ENCODE data around the gene MFAP3.

The MFAP3 gene

DNA sequence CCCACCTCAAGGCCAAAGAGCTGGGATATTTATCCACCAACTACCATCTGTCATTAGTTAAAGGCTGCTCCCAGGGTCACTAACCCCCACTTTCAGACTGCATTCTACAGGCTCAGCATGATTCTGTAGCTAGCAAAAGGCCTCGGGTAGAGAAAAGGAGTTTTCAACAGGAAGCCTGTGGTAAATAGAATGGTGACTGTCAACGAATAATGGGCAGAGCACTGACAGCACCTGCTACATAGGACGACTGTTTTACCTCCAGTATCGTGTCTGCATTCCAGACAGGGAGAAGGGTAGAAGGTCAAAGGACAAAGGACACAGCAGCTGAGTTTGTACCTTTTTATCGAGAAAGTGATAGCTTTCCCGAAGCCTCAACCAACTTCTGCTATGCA, 20.3 kb downstream of the MFAP3 start (continued):
- TF ChIP-seq, protein P1, sequence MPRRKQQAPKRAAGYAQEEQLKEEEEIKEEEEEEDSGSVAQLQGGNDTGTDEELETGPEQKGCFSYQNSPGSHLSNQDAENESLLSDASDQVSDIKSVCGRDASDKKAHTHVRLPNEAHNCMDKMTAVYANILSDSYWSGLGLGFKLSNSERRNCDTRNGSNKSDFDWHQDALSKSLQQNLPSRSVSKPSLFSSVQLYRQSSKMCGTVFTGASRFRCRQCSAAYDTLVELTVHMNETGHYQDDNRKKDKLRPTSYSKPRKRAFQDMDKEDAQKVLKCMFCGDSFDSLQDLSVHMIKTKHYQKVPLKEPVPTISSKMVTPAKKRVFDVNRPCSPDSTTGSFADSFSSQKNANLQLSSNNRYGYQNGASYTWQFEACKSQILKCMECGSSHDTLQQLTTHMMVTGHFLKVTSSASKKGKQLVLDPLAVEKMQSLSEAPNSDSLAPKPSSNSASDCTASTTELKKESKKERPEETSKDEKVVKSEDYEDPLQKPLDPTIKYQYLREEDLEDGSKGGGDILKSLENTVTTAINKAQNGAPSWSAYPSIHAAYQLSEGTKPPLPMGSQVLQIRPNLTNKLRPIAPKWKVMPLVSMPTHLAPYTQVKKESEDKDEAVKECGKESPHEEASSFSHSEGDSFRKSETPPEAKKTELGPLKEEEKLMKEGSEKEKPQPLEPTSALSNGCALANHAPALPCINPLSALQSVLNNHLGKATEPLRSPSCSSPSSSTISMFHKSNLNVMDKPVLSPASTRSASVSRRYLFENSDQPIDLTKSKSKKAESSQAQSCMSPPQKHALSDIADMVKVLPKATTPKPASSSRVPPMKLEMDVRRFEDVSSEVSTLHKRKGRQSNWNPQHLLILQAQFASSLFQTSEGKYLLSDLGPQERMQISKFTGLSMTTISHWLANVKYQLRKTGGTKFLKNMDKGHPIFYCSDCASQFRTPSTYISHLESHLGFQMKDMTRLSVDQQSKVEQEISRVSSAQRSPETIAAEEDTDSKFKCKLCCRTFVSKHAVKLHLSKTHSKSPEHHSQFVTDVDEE (CRISPR knock-in tag; IDR thresholded peaks at IDR 0.05) = no peak

DNA sequence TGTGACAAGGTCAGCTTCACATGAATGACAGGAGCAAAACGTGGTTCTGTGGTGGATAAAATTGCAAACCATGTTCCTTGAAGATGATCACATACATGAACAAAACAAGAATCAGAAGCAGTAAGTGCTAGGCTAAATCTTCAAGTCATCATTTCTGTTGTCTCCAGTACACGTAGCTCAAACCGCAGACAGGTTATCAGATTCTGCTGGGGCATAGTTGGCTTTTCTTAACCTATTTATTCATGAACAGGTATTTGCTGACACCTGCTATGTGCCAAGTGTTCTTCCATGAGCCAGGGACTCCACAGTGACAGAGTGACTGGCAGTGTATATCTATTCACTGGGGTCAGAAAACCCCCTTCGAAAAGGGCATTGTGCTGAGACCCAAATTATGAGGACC, 20.8 kb downstream of the MFAP3 start:
- TF ChIP-seq ZFP3 (CRISPR knock-in tag; IDR thresholded peaks at IDR 0.05) = no peak
- TF ChIP-seq, protein P2, sequence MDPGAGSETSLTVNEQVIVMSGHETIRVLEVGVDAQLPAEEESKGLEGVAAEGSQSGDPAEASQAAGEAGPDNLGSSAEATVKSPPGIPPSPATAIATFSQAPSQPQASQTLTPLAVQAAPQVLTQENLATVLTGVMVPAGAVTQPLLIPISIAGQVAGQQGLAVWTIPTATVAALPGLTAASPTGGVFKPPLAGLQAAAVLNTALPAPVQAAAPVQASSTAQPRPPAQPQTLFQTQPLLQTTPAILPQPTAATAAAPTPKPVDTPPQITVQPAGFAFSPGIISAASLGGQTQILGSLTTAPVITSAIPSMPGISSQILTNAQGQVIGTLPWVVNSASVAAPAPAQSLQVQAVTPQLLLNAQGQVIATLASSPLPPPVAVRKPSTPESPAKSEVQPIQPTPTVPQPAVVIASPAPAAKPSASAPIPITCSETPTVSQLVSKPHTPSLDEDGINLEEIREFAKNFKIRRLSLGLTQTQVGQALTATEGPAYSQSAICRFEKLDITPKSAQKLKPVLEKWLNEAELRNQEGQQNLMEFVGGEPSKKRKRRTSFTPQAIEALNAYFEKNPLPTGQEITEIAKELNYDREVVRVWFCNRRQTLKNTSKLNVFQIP (CRISPR knock-in tag; IDR thresholded peaks at IDR 0.05; ENCODE audit: borderline replicate concordance, low read depth) = no peak
- TF ChIP-seq ISL1 (CRISPR knock-in tag; IDR thresholded peaks at IDR 0.05) = no peak
- TF ChIP-seq, protein P3, sequence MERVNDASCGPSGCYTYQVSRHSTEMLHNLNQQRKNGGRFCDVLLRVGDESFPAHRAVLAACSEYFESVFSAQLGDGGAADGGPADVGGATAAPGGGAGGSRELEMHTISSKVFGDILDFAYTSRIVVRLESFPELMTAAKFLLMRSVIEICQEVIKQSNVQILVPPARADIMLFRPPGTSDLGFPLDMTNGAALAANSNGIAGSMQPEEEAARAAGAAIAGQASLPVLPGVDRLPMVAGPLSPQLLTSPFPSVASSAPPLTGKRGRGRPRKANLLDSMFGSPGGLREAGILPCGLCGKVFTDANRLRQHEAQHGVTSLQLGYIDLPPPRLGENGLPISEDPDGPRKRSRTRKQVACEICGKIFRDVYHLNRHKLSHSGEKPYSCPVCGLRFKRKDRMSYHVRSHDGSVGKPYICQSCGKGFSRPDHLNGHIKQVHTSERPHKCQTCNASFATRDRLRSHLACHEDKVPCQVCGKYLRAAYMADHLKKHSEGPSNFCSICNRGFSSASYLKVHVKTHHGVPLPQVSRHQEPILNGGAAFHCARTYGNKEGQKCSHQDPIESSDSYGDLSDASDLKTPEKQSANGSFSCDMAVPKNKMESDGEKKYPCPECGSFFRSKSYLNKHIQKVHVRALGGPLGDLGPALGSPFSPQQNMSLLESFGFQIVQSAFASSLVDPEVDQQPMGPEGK (CRISPR knock-in tag; IDR thresholded peaks at IDR 0.05; ENCODE audit: borderline replicate concordance) = no peak
- TF ChIP-seq, protein P4, sequence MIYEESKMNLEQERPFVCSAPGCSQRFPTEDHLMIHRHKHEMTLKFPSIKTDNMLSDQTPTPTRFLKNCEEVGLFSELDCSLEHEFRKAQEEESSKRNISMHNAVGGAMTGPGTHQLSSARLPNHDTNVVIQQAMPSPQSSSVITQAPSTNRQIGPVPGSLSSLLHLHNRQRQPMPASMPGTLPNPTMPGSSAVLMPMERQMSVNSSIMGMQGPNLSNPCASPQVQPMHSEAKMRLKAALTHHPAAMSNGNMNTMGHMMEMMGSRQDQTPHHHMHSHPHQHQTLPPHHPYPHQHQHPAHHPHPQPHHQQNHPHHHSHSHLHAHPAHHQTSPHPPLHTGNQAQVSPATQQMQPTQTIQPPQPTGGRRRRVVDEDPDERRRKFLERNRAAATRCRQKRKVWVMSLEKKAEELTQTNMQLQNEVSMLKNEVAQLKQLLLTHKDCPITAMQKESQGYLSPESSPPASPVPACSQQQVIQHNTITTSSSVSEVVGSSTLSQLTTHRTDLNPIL (CRISPR knock-in tag; IDR thresholded peaks at IDR 0.05; ENCODE audit: low read depth) = no peak
- no peak for TF ChIP-seq ARNTL (CRISPR knock-in tag; IDR thresholded peaks at IDR 0.05; ENCODE audit: borderline replicate concordance, low read depth)
- no peak for TF ChIP-seq ZNF70 (CRISPR knock-in tag; IDR thresholded peaks at IDR 0.05)
- TF ChIP-seq SNAI2 (CRISPR knock-in tag; IDR thresholded peaks at IDR 0.05) = no peak
- TF ChIP-seq BACH2 (CRISPR knock-in tag; IDR thresholded peaks at IDR 0.05; ENCODE audit: borderline replicate concordance) = no peak
- no peak for TF ChIP-seq ZNF565 (CRISPR knock-in tag; conservative IDR thresholded peaks at IDR 0.05; ENCODE audit: low read depth)
- no peak for TF ChIP-seq ZNF8 (CRISPR knock-in tag; IDR thresholded peaks at IDR 0.05)
- no peak for TF ChIP-seq RARB (CRISPR knock-in tag; IDR thresholded peaks at IDR 0.05)
- no peak for TF ChIP-seq ZFP30 (CRISPR knock-in tag; IDR thresholded peaks at IDR 0.05)
- no peak for TF ChIP-seq OSR1 (CRISPR knock-in tag; IDR thresholded peaks at IDR 0.05)
- no peak for TF ChIP-seq PPARA (CRISPR knock-in tag; IDR thresholded peaks at IDR 0.05; ENCODE audit: borderline replicate concordance)
- no peak for ATAC-seq

DNA sequence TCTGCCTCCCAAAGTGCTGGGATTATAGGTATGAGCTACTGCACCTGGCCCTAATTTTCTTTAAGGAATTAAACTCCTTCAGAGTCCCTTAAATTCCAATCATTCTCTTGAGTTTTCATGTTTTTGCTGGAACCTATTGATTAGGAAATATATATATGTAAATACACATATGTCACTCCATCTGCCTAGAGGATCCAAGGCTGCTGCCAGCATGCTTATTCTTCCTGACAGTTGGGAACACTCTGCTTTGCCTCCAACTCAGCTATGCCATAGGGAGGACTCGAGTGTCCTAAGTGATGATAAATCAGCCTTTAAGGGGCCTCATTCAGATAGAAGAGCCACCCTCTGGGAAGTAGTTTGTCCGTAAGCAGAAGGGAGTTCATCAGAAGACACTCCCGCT, 21.8 kb downstream of the MFAP3 start:
- no peak for ATAC-seq
- no peak for TF ChIP-seq OSR1 (CRISPR knock-in tag; IDR thresholded peaks at IDR 0.05)
- TF ChIP-seq, protein P1 (CRISPR knock-in tag; IDR thresholded peaks at IDR 0.05) = no peak

DNA sequence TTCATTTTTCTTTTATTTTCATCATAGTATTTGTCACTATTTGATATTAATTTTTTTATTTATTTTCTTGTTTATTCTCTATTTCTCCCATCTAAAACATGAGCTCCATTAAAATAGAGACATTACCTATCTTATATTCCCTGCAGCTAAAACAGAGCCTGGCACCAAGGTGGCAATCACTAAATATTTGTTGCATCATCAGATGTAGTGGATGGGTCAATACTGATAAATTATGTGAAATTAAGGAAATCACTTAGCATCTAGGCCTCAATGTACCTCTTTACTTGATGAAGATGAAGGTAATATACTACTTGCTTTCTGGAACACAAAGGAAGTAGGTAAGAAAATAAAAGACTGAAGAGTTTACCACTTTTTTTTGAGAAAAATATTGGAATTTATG, 24.6 kb downstream of the MFAP3 start:
- no peak for ATAC-seq
- TF ChIP-seq BACH2 (CRISPR knock-in tag; IDR thresholded peaks at IDR 0.05; ENCODE audit: borderline replicate concordance) (no peak), GLIS3 (CRISPR knock-in tag; IDR thresholded peaks at IDR 0.05) (no peak), OSR1 (CRISPR knock-in tag; IDR thresholded peaks at IDR 0.05) (no peak), ISL1 (CRISPR knock-in tag; IDR thresholded peaks at IDR 0.05) (no peak), TOX (CRISPR knock-in tag; IDR thresholded peaks at IDR 0.05; ENCODE audit: borderline replicate concordance) (no peak), SNAI2 (CRISPR knock-in tag; IDR thresholded peaks at IDR 0.05) (no peak), ZFP30 (CRISPR knock-in tag; IDR thresholded peaks at IDR 0.05) (no peak), ZNF70 (CRISPR knock-in tag; IDR thresholded peaks at IDR 0.05) (no peak), ARNTL (CRISPR knock-in tag; IDR thresholded peaks at IDR 0.05; ENCODE audit: borderline replicate concordance, low read depth) (no peak), ZNF565 (CRISPR knock-in tag; conservative IDR thresholded peaks at IDR 0.05; ENCODE audit: low read depth) (no peak), PPARA (CRISPR knock-in tag; IDR thresholded peaks at IDR 0.05; ENCODE audit: borderline replicate concordance) (no peak), ZC3H10 (CRISPR knock-in tag; IDR thresholded peaks at IDR 0.05) (no peak), CSDC2 (CRISPR knock-in tag; IDR thresholded peaks at IDR 0.05) (no peak), ZFP3 (CRISPR knock-in tag; IDR thresholded peaks at IDR 0.05) (no peak)
- TF ChIP-seq, protein P4 (CRISPR knock-in tag; IDR thresholded peaks at IDR 0.05; ENCODE audit: low read depth) = no peak
- TF ChIP-seq, protein P1 (CRISPR knock-in tag; IDR thresholded peaks at IDR 0.05) = no peak
